Muscle of back (tissue), 13 donors: Measurements from ENCODE around the gene ROS1. TPM values are rescaled to one million over a fixed set of nuclear protein-coding genes. Genes with fewer than 3 reads are reported as not detected.
"Not testable (repeated sequence)": the region's sequence is repeated elsewhere in the genome, so short reads cannot be mapped to it uniquely, and the experiment has no call there.

Experiments
- DNase-seq, 3 donors: peaks; one replicate each; pipeline versions ENCODE4 v3.0.0 to v3.0.0-alpha.2; 2013
- long read RNA-seq, 9 donors: transcript quantifications; one replicate each; lab custom pipeline, GENCODE V29; 2026
- polyA plus RNA-seq, 10 donors: library from polyadenylated mRNA; unstranded; fragments of 120-200 nt; gene quantifications; one replicate each; pipeline ENCODE4 v1.2.1, GENCODE V29; 2013; ENCODE audit not compliant: insufficient read length in 10 of 10

The ROS1 gene
- under 1 TPM; 0.05 to 0.40 (median 0.14) TPM for polyA plus RNA-seq
- long read RNA-seq, donor 1 = 0 reads
- long read RNA-seq, donor 2 = 0 reads
- long read RNA-seq, donor 3 = 0 reads
- long read RNA-seq, donor 4 = 0 reads
- long read RNA-seq, donor 5 = 0 reads
- long read RNA-seq, donor 6 = 0 reads
- long read RNA-seq, donor 7 = 0 reads
- long read RNA-seq, donor 8 = 0 reads
- long read RNA-seq, donor 9 = 0 reads

- DNase-seq = no peak
Observed at GRCh38 chr6:117425431-117426153, at the start of gene ROS1. ROS1 (minus strand) TSS chr6:117425942; CDS start chr6:117425656, 286 bp downstream.

- no peak for DNase-seq
Observed at GRCh38 chr6:117473401-117473800, 47.7 kb upstream of the ROS1 start.

- DNase-seq = no peak
Observed at GRCh38 chr6:117472667-117473066, 46.9 kb upstream of the ROS1 start.

DNA sequence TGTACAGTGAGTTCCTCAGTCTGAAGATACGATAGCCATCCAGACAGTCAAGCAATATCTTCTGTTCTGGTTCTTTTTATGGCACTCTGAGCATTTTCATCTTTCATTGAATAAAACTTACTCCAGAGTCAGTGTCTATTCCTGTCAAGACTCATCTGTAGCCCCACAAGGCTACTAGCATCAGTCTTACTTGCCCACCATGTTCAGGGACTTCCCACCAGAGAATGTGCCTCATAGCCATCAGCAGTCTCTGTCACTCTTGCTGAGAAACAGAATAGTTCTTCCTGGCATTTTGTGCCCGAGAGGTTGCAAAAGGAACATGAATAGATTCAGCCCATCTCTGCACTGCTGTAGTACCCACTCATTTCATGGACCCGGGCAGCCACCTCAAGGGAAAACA lies 44.0 kb upstream of the ROS1 start:
- DNase-seq = no peak

DNA sequence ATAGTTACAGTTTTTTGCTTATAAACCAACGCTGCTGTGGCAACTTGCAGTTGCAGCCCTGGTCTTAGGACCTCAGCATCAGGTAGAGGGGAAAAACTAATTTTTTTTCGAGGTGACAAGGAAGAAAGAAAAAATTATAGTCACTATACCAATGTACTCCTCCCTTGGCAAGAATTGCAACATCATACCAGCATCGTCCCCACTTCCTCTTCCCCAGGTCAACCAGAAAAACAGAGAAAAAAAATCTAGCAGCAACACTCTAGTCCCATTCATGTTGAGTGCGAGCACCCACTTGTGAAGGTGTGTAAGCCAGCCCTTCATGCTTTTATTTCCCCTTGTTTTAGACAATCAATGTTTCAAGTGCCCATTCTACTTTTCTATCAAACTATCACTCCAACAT lies 43.6 kb upstream of the ROS1 start:
- DNase-seq = no peak

DNA sequence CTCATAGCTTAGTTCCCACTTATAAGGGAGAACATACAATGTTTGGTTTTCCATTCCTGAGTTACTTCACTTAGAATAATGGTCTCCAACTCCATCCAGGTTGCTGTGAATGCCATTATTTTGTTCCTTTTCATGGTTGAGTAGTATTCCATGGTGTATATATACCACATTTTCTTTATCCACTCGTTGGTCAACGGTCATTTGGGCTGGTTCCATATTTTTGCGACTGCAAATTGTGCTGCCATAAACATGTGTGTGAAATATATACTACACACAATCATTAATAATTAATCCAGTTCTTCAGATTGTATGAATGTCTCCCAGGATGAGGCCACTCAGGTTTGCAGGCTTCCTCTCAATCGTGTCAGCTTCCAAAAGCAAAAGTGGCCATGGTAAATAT lies 42.8 kb upstream of the ROS1 start:
- not testable (repeated sequence) for DNase-seq

DNA sequence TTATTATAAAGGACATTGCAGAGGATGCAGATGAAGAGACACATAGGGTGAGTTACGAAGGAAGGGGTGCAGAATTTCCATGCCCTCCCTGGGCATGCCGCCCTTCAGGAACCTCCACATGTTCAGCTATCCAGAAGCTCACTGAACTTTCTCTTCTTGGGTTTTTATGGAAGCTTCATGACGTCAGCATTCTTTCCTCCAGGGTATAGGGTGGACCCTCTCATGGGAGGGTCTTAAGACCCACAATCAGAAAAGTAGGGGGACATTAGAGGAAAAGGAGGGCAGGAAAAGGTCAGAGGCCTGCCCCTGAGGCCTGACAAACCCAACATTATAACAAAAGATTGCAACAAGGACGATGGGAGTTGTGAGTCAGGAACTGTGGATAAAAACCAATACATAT lies 42.1 kb upstream of the ROS1 start:
- DNase-seq = no peak

GRCh38 chr6:117465691-117466090 lies 39.9 kb upstream of the ROS1 start:
- DNase-seq = no peak

DNA sequence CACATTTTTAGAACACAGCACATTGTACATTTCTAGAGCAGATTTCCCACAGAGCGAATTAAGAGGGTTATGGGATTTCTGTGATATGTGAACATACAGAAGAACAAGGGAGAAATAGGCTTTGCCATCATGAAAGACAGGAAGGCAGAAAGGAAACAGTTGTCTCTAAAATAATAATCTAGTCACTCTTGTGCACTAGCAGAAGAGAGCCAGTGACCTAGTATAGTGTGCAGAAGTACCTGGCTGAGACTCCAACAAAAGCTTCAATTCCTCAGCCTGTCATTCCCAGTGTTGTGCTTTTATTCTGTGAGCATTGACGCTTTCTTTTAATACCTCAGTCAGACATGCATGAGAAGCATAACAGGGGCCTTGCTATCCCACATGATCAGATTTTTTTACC lies 39.0 kb upstream of the ROS1 start:
- DNase-seq = no peak

DNA sequence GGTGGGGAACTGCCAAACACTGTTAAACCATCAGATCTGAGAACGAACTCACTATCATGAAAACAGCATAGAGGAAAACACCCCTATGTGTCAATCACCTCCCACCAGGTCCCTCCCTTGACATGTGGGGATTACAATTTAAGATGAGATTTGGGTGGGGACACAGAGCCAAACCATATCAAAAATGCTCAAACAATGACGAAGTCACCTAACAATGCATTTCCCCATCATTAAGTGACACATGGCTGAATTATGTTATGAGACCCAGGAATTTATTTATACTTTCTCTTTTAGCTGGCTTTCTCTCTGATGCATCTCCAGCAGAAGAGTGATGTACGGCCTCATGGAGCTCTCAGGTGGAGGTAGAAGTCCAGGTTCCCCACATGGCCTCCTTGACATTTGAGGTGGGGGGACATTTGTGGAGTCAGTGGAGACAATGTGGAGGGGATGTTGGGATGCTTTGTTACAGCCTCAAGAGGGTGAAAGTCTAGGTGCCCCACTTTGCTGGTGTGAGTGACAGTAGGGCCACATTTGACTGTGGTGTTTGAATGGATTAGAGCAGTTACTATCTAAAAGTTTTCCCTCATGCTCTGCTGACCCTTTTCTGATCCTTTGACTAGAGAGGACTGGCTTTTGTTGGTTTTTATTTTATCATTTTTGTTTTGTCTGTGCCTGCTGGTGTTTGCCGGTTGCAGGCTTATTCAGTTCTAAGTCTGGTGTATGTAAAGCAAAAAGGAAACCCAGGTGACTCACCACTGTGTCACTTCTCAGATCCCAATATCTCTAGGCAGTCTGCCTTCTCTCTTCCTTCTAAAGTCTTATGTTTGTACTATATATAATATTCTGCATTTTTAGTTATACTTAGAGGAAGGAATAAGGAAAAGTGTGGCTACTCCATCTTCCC lies 38.3 kb upstream of the ROS1 start:
- DNase-seq = no peak

- no peak for DNase-seq
Observed at GRCh38 chr6:117459204-117459944, 33.6 kb upstream of the ROS1 start.

- DNase-seq = no peak
Observed at GRCh38 chr6:117456998-117457397, 31.3 kb upstream of the ROS1 start.

GRCh38 chr6:117456250-117456649 lies 30.5 kb upstream of the ROS1 start:
- DNase-seq = no peak

GRCh38 chr6:117451671-117452070 lies 25.9 kb upstream of the ROS1 start:
- no peak for DNase-seq

GRCh38 chr6:117449549-117450439 lies 24.1 kb upstream of the ROS1 start:
- DNase-seq = peak; percentile 69 to 82 (median 75)

- DNase-seq = peak in 2 of 3 donors; percentile 20 to 93
Observed at GRCh38 chr6:117448732-117449485, 23.2 kb upstream of the ROS1 start.

DNA sequence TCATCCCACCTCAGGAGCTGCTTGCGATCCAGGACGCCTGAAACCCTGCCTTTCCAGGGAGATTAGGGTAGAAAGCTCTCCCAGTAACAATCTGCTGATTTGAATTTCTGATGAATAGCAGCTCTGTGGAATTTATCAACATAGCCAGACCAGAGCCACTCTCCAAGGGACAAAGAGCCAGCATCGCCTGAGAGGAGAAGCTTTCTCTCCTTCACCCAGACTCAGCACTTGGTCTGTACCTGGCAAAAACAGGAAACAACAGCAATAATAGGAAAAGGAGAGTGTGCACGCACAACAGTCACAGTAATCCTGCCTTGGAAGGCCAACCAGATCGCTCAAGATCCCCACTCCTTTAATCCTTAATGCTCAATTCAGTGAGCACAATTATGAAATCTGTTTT lies 22.3 kb upstream of the ROS1 start:
- peak in 1 of 3 donors; percentile 7 for DNase-seq

- no peak for DNase-seq
Observed at GRCh38 chr6:117446861-117447260, 21.1 kb upstream of the ROS1 start.

GRCh38 chr6:117444600-117444999 lies 18.9 kb upstream of the ROS1 start:
- DNase-seq = peak in 1 of 3 donors; percentile 49

DNA sequence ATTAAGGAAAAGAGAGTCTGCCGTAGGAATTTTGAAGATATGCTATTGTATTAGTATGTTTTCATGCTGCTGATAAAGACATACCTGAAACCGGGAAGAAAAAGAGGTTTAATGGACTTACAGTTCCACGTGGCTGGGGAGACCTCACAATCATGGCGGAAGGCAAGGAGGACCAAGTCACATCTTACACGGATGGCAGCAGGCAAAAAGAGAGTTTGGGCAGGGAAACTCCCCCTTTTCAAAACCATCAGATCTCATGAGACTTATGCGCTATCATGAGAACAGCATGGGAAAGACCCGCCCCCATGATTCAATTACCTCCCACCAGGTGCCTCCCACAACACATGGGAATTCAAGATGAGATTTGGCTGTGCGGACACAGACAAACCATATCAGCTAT lies 16.6 kb upstream of the ROS1 start:
- not testable (repeated sequence) for DNase-seq
